Activated effector memory CD4-positive, alpha-beta T cell treated with Interleukin-2 at 50 U/mL for 16 hours (primary cell): ENCODE measurements around the gene SMIM36.
"Not testable (repeated sequence)": the region's sequence is repeated elsewhere in the genome, so short reads cannot be mapped to it uniquely, and the experiment has no call there.

Experiments used
- DNase-seq: peaks from one replicate; pipeline ENCODE4 v3.0.0-alpha.2; 2020

Gene SMIM36

GRCh38 chr17:55453839-55454557, 57.3 kb downstream of the SMIM36 start:
- no peak for DNase-seq

GRCh38 chr17:55452139-55452790, 59.0 kb downstream of the SMIM36 start:
- no peak for DNase-seq

- DNase-seq, result no peak
These were observed 59.5 kb downstream of the SMIM36 start for GRCh38 chr17:55451758-55452138.

DNA sequence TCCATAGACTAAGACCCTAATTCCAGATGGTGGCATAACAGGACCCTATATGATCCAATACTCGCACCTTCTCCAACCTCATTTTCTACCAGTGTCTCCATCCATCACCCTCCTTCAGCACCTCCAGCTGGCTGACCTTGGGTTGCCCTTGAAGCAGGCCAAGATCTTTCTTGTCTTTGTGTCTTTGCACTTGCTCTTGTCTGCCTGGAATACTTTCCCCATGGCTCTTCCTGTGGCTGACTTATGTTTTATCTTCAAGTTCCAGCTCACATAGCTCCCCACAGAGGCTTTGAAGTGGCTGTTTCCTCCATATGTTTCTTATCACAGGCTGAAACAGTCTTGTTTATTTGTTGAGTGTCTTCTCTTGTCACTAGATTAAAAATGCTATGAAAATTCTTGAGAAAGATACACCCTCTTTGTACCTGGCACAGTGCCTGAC, 60.0 kb downstream of the SMIM36 start:
- DNase-seq, result no peak

GRCh38 chr17:55450232-55450825, 60.9 kb downstream of the SMIM36 start:
- no peak for DNase-seq

DNA sequence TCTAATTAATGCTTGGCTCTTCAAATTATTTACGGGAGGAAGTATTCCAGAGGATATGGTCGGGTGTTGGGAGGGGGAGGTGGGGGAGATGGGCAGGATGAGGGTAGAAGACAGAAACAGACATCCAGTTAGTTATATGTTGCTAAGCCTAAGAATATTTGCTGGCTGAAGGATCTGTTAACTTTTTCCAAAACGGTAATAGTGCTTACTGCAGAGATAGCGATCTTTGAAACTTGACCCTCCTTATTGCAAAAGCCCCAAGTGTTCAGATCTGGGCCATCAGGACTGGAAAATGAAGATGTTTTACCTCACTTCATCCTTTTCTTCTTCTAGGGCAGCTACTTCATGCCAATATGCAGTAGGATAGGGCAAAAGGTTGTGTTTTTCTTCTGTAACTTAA, 62.6 kb downstream of the SMIM36 start:
- DNase-seq, result no peak

GRCh38 chr17:55446581-55447205, 64.6 kb downstream of the SMIM36 start:
- no peak for DNase-seq

- not testable (repeated sequence) for DNase-seq
These were observed 65.2 kb downstream of the SMIM36 start for GRCh38 chr17:55446004-55446403.

GRCh38 chr17:55444471-55445441, 66.5 kb downstream of the SMIM36 start:
- no peak for DNase-seq

DNA sequence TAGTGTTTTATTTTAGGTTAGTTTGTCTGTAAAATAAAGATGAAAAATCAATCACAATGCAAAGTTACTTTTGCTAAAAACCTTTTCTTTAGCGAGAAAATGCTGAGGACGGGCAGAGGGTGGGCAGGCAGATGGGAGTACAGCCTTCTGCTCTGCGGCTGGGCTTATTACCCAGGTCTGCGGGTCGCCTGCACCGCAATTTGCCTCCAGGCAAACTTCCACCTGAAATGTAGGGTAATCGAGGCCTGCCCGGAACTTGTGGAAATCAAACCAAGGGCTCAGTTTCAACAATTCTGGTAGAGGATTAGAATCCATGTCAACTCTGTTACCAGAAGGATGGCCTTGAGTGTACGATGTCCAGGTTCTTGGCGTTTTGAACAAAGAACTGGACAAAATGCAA, 67.3 kb downstream of the SMIM36 start:
- no peak for DNase-seq

GRCh38 chr17:55442953-55443683, 68.1 kb downstream of the SMIM36 start:
- no peak for DNase-seq

DNA sequence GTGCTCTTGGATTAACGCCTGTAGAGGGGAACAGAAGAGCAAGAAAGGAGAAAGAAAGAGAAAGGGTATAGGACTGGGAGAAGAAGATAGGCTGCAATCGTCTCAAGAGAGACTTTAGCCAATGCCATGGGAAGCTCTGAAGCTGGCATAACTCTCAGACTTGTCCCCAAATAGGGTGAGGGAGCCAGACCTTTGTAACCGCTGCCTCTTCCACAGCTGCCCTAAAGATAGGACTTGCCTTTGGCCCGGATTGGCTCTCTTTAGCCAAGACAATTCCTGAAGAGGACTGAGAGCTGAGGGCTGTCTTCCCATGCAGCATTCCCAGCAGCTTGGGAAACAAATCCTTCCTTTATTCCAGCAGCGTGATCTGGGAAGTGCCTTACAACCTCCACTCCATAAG, 68.8 kb downstream of the SMIM36 start:
- DNase-seq, result no peak

DNA sequence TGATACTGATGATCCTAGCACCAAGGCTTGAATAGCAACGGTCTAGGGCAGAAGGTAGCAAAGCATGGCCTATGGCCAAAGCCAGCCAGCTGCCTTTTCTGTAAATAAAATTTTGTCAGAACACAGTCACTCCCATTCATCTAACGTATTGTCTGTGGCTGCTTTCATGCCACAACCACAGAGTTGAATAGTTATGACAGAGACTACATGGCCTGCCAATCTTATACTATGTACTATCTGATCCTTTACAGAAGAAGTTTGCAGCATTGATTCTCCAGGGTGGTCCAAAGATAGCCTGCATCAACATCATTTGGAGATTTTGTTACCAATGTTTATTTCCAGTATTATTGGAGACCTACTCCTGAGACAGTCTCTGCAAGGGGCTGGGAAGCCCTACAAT, 69.7 kb downstream of the SMIM36 start:
- no peak for DNase-seq

DNA sequence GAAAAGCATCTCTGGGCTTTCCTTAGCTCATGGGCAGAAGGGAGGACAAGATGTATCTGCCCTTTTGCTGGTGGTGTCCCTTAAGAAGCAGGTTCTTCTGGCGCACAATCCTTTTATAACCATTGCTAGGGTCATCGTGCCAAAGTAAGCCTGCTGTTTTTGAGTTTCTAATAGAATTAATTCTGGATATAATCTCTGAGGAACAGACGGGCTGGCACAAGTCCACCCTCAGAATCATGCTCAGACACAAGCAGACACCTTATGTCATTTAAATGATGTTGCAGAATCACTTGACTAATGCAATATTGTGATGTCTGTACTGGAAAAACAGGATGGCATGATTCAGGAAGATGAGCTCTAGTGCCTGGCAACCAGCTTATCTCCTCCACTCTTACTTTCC, 70.9 kb downstream of the SMIM36 start:
- no peak for DNase-seq

GRCh38 chr17:55437159-55437605, 74.1 kb downstream of the SMIM36 start:
- DNase-seq, result no peak

DNA sequence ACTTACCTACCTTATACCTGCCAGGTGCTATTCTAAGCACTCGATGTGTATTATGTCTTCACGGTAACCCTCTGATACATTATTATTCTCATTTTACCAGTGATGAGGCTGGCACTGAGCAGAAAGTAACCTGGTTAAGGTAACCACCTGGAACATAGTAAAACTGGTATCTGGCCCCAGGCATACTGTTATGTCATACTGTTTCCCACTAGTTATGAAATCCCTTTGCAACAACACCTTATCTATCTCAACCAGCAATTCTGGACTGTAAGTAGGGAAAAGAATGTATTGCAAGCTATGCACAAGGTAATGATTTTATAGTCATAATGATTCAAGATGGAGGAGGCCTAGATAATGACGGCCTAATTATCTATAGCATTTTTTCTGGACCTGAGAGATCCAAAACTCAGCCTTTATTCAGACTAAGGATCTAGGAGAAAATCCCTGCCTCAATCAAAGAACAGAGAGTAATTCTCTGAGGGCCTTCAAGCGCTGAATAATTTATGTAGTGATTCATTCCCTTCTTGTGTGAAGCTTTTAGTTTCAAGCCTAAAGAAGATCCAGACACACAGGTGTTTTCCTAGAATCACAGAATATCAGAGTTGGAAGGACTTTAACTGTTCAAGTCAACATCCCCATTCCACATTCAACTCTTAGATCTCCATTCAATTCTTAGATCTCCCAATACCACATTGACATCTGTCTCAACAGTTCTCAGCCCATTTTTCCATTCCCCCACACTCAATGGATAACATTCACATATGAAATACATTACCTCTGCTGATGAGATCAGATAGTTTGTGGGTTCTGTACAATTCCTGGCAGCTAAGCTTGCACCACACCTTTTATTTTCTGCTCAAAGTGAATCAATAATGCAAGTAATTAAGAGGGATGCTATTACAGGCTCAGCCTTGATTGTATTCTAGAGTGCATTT, 74.8 kb downstream of the SMIM36 start:
- no peak for DNase-seq

DNA sequence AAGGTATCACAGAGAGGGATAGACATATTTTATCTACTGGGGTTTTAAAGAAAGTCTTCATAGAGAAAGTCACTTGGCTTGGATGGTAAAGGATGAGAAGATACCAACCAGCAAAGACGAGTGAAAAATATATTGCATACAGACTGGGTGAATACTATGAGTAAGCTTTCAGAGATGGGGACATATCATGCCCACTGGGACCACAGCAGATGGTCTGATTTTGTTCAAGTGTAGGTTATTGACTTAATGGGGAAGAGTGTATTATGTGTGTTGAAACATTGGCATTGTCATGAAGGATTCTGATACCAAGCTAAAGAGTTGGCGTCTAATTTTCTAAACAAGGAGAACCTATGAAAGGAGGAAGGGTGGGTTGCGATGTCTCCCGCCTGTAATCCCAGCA, 75.8 kb downstream of the SMIM36 start:
- no peak for DNase-seq

DNA sequence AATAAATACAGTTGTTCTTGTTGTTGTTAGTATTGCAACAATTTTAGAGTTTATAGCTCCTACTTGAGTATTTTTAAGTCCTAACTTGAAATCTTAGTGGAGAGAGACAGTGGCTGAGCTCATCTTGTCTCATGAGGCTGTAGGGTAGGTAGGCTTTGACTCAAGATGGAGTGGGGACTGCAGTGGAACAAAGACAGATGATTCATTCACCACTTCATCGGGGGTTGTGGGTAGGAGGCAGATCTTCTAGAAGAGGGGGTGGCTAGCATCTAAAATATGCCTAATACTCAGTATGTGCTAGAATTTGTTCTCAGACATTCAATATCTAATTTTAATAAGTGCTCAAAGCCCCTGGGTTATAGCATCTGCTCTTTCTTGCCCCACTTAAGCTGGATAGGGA, 76.5 kb downstream of the SMIM36 start:
- no peak for DNase-seq

DNA sequence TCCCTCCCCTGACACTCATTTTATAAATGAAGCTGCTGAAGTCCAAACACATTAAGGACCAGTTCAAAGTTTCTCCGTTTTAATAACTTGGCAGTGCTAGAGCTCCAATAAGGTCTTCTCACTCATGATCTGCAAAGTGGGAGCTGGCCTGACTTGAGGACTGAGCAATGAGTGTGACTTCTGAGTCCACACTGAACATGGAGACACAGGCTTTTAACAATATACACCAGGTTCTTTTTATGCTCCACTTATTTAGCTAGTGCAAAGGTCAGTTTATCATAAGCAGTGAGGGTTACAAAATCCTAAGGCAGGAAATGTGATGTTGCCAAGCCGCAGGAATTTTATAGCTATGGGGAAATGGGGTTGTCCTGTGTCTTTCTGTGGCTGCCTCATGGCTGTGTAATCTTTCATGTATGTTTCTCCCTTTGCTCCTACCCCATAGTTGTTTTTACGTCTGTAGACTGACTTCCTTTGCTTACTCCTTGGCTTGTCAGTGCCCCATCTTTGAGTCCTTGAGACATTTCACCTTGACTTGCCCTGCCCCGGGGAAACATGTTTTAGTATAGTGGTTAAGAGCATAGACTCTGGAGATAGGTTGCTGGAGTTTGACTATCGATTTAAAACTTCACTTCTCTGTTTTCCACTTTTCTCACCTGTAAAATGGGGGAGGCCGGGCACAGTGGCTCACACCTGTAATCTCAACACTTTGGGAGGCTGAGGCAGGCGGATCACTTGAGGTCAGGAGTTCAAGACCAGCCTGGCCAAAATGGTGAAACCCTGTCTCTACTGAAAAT, 77.4 kb downstream of the SMIM36 start:
- no peak for DNase-seq
